Measurements from ENCODE around the gene PAQR7.

Gene PAQR7, protein sequence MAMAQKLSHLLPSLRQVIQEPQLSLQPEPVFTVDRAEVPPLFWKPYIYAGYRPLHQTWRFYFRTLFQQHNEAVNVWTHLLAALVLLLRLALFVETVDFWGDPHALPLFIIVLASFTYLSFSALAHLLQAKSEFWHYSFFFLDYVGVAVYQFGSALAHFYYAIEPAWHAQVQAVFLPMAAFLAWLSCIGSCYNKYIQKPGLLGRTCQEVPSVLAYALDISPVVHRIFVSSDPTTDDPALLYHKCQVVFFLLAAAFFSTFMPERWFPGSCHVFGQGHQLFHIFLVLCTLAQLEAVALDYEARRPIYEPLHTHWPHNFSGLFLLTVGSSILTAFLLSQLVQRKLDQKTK

DNA sequence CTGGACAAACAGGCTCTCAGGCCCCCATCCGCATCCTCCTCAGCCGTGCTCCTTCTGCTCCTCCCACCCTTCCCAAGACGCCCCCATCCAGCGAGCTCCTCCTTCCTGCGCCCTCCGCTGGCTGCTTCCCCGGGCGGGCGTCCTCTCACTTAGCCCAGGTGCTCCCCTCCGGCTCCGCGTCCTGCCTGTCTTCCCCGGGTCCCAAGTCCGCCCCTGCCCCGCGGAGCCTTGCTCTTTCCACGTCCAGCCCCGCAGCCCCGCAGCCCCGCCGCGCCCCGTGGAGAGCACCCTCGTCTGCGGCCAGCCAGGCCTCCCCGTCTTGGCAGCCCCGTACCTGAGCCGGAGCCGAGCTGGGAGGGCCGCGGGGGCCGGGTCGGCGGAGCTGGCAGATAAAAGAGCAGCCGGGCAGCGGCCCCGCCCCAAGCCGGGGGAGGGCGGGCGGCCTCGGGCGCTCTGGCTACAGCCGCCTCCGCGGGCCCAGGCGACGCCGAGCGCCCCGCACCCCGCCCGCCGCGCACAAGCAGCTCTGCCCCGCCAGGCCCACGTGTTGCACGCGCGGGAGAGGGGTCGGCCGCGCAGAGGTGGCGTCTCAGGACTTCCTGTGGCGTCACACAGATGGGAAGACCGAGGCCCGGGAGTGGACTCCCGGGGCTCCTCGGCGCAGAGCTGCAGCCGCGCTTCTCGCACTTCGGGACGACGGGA, at the start of gene PAQR7:
Gene PAQR7, minus strand, starts transcription at position 555 of the 702 bp plus-strand sequence. CDS start 11,869 bp downstream, outside the sequence.
- peak in 1 of 3 donors; percentile 49 for DNase-seq (ENCODE audit: low read depth in 3 of 3, low spot score in 1 of 3)

DNA sequence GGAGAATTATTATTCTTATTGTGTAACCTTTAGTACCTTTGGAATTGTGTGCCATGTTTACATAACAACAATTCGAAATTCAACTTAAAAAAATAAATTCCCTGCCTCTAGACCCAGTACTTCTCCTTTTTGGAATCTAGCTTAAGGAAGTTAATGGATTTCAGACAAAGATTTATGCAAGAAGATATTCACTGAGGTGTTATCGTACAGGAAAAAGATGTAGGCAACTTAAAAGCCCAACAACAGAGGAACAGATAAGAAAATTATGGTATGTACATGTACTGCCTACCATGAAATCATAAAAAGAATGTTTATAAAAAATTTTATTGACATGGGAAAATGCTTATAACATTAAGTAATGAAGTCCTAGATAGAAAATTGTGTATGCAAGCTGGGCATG, 48.9 kb upstream of the PAQR7 start:
- no peak for DNase-seq (ENCODE audit: low read depth in 3 of 3, low spot score in 1 of 3)

DNA sequence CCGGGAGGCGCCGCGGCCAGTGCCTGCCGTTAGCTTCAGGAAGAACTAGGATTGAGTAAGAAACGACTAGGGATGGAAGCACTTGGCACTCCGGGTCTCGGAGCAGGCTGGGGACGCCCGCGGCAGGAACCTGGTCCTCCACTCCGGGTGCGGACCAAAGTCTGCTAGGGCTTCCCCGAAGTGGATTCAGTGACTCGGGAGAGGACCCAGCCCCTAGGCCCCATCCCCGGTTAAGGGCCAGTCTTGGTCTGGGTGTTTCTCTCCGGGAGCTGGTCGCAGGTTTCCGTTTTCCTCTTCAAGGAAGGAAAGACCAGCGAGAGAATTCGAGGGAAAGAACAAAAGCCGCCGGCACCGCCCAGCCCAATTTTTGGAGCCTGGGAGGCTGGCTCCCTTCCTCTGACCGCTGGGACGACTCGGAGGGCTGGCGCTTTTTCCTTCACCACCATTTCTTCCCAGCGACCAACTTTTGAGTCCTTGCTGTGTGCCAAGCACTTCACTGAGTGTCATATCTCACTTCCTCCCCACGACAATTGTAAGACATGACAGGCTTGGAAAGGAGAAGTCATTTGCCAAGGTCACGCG, 47.6 kb upstream of the PAQR7 start:
- DNase-seq (ENCODE audit: low read depth in 3 of 3, low spot score in 1 of 3), result no peak

DNA sequence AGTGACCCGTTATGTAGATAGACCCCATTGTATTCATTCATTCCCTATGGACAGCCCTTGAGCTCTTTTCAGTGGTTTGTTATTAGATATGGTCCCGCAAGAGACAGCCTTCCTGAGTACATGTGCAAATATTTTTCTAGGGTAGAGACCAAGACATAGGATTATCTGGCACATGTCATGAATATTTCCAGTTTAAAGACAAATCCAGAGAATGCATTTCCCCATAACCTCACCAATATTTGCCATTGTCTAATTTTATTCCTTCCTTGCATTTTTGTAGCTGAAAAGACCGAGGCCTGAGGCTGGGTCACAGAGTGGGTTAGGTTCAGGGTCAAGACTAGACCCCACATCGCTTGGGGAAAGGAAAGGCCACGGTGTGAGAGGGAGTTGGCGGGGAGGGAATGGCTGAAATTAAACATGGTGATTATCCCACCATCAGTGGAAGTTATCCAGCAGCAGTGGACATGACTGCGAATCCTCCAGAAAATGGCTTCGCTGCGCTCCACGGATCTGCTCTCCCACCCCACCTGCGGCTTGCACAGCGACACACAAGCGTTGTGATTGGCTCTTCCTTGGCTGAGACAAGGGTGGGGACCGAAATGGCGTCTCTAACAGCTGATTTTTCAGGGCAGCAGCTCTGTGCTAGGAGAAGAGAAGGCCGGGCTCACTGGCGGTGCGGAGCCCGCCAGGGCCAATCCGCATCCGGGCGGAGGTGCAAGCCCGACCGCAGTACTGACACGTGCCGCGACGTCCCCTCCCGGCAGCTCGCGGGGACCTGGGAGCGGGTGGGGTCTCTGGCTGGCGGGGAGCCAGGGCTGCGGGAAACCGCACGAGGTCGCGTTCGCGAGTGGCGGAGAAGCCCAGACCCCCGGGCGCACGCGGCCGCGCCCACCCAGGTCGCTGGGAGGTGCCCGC, 46.8 kb upstream of the PAQR7 start:
- peak in 1 of 3 donors; percentile 27 for DNase-seq (ENCODE audit: low read depth in 3 of 3, low spot score in 1 of 3)

DNA sequence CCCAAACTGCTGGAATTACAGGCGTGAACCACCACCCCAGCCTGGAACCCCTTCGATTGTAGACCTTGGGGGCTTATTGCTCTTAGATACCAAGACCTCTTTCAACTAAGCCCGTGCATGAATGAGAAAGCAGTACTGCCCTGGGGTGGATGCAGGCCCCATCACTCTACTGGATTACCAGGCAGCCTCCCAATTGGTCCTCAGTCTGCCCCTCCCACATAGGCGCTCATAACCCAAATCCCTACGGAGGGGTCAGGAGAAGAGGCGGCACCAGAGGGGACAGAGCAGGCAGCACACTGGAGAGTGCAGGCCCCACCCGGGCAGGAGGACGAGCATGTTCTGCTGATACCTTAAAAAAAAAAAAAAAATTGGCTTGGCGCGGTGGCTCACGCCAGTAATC, 43.1 kb upstream of the PAQR7 start:
- DNase-seq (ENCODE audit: low read depth in 3 of 3, low spot score in 1 of 3), result no peak

DNA sequence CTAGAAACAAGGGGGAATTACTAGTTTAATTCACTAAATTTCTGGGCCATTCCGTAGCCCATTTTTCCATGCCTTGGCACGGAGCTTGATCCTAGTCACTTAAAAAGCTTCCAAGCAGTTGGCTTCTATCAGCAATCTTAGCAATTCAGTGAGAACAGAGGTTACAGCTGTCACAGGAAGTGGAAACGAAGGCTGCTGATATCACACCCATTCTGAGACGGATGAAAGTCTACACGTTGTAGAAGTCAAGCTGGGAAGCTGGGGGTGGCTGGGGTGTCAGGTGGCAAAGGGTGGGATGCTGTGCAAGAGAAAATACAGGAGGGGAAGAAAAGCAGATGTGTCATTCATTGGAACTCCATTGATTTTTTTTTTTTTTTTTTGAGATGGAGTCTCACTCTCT, 42.5 kb upstream of the PAQR7 start:
- DNase-seq (ENCODE audit: low read depth in 3 of 3, low spot score in 1 of 3), result no peak

DNA sequence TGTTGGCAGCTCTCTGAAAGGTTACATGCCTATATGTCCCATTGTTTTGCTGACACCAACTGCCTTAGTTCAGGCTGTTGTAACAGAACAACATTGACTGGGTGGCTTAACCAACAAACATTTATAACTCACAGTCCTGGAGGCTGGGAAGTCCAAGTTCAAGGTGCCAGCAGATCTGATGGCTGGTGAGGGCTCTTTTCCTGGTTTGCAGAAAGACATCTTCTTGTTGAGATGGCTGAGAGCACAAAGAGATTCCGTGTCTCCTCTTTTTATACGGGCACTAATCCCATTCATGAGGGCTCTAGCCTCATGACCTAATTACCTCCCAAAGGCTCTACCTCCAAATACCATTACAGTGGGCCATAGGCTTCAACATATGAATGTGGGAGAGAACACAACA, 41.0 kb upstream of the PAQR7 start:
- no peak for DNase-seq (ENCODE audit: low read depth in 3 of 3, low spot score in 1 of 3)

DNA sequence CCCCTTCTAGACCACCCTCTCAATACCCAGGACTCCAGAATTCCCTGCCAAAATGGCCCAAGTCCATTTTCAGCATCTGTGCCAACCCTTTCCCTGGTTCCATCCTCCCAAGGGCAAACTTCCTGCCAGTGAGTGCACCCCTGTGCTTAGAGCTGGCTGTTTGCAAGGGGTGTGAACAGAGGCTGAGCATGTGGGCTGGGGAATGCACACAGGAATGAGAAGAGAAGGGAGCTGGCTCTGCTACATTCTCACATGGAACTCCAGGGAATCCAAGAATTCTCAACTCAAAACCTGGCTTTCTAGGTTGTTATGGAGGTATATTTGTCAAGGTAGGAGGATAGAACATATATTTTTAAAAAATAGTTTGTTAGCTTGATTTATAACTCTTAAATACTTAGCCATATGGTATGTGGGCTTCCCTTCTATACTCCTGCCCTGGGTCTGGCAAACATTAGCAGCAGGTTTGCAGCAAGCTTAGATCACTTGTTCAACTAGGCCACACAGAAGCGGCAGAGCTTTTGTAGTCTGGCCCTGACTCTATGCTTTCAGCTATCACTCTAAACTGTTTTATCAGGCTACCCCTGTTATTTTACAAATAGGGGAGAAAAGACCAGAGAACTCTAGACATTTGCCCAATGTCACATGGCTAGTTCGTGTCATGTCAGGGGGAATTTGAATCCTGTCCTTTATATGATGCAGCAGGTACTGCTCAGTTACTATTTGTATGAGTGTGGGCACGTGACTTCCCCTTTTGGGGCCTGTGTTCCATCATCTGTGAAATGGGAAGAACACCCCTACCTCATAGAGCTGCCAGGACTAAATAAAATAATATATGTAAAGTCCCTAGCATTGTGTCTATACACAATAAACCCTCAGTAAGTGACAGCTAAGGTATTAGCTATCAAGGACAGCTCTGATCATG, 38.8 kb upstream of the PAQR7 start:
- no peak for DNase-seq (ENCODE audit: low read depth in 3 of 3, low spot score in 1 of 3)

DNA sequence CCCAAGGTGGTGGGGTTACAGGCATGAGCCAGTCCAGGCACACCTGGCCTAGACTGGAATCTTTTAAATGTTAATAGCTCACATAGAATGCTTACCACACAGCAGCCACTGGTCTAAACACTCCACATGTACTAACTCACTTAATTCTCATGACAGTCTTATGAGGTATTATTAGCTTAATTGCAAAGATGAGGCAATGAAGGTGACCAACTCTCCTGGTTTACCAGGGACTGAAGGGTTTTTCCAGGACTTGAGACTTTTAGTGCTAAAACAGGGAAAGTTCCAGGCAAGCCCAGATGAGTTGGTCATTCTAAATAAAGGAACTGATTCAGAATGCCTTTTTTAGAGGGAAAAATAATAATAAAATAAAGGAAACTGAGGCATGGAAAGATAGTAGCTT, 37.7 kb upstream of the PAQR7 start:
- no peak for DNase-seq (ENCODE audit: low read depth in 3 of 3, low spot score in 1 of 3)

DNA sequence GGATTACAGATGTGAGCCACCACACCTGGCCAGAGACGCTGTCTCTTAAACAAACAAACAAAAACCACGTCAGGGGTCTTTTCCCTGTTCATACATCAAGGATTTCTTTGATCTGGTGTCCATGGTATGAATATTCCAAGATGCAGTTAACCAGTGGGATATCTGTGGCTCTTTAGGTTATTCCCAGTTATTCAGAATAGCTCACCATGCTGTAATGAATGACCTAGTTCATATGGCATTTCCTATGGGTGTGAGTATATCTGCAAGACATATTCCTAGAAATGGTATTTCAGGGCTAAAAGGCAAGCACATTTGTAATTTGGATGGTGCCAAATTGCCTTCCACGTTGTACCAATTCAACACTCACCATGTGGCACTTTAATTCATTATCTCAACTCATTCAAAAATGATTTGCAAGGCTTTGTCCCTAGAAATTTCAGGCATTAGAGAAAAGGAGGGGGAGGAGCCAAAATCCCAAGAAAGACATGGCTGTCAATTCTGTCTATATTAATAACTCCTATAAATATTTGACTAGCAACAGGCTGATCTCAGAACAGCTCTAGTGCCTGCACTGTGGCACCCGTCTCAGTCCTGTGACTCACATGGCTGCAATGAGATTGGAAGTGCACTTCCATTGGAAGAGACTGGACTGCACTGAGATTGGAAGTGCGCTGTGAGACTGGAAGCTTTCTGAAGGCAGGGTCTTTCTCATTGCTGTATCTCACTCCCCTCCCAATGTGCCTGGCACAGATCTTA, 36.7 kb upstream of the PAQR7 start:
- DNase-seq (ENCODE audit: low read depth in 3 of 3, low spot score in 1 of 3), result no peak

DNA sequence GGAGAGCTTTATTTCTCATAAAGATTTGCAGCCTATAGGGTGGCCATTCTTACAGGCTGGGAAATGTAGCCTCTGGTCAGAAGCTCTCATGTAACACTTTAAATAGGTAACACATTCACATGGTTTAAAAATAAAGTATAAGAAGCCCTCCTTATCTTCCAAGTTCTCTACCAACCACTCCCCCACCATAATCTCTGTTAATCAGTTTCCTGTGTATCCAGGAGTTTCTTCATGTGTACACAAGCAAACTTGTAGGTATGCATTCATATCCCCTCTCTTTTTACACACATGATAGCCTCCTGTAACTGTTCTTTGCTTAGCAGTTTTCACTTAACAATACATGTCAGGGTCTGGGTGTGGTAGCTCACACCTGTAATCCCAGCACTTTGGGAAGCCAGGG, 35.7 kb upstream of the PAQR7 start:
- no peak for DNase-seq (ENCODE audit: low read depth in 3 of 3, low spot score in 1 of 3)

DNA sequence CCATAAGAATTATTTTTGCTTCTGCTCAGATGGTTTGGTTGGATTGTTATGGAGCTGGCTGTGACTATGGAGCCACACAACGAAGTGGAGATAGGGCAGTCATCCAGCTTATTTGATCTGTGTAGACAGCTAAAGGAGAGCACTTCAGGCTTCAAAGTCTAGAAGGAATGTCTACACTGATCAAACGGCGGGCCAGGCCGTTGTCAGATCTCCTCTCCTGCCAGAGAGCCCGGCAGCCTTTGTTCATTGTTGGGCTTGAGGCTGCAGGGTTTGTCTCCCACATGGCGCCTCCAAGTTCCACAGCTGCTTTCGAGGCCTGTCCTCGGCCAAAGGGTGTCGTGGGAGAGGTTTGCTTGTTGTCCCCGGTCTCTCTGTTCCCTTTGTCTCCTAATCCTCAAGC, 33.5 kb upstream of the PAQR7 start:
- no peak for DNase-seq (ENCODE audit: low read depth in 3 of 3, low spot score in 1 of 3)

DNA sequence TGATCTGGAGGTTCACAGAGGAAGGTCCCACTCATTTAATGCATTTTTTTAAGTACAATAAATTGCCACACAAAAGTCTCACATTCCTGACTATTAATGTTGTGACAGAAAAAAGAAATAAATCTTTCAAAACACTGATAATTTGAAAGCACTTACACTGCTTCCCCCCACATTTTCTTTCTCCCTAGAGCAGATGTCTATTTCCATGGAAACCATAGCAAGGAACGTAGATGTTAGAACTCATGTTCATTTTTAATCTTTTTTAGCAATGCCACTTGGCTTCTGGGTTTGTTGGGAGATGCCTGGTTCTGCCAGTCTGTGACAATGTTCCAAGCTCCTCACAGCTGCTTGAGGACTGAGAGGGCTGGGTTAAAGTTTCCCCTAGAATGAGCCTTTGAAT, 32.7 kb upstream of the PAQR7 start:
- DNase-seq (ENCODE audit: low read depth in 3 of 3, low spot score in 1 of 3), result no peak

DNA sequence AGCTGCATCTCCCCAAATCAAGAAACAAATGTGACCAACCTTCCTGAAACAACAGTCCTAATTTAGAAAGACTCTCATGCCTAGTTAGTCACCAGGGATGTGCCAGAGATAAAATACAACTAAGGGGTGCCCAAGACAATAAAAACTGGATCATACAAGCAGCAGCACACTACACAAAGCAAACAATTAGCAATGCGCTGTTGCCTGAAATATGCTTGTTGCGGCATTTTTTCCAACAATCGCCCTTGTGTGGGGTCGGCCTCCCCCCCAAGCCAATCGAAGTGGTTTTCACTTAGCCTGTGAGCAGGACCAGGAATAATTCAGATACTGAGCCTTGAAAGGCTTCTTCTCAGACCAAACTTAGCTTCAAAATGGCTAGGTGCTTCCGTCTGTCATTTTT, 32.1 kb upstream of the PAQR7 start:
- no peak for DNase-seq (ENCODE audit: low read depth in 3 of 3, low spot score in 1 of 3)

DNA sequence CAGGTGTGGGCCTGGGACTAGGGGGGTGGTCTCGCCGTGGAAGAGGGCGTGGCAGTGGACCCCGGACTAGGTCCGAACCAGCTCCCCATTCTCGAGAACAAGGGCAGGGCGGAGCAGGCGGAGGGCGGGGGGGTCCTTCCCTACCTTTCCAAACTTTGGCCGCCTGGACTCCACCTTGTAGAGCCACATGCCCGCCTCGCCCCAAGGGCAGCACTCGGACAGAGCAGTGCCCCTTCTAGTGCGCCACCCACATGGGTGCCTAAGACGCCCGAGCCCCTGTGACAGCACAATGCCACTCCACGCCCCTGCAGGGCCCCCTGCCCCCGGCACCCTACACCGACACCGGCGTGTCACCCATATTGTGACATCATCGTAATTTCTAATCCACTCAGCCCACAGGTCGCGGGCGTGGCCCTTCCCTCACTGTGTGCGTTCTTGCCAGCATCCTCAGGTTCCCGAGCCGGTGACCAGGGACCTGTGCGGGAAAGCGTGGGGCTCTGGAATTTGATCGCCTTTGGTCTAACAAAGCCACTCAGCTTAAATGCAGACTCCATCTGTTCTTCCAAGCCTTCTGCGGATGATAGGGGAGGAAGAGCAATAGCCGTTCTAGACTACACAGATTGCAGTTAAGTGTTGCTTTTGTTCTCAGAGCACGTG, 31.3 kb upstream of the PAQR7 start:
- DNase-seq (ENCODE audit: low read depth in 3 of 3, low spot score in 1 of 3), result no peak

DNA sequence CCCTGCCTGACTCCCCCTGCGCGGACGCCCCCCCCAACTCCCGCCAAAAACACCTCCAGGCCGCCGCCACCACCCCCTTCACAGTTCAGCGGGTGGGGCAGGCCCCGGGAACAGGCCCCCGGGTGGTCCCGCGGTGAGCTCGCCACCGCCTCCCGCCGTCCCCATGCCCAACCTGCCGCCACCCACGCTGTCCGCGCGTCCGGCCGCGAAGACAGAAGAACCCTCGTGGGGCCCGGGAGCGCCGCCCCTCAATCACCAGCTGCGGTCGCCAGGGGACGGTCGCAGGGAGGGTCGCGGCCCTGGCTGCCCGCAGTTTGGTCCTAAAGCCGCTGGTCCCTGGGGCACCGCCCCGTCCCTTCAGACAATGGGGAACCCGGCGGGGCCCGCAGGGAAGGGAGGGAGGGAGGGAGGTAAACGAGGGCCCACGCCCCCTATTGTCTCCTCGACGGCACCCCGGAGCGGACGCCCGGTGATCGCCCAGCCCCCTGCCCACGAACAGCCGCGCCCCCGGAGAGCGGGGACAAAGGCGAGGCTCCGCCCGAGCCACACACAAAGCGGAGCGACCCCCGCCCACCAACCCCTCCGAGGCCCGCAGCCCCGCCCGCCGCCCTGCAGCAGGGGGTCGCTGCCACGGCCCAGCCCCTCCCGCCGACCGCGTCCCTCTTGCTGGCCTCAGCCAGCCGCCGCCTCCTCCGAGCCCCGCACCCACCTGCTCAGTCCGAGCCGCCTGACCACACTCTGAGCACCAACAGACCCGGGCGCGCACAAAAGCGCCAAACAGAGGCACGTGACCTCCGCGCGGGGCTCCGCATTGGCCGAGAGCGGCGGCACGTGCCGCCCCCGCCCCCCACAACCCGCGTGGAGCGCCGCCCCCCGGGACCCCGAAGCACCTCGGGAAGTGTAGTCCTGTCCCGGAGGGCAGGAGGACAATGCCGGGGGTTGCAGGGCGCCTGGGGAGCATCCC, 30.5 kb upstream of the PAQR7 start, which contains the start of gene STMN1:
Gene STMN1, minus strand, starts transcription at position 740 of the 964 bp plus-strand sequence. CDS start 1,743 bp downstream, outside the sequence.
- peak; percentile 69 to 86 (median 75) for DNase-seq (ENCODE audit: low read depth in 3 of 3, low spot score in 1 of 3)

DNA sequence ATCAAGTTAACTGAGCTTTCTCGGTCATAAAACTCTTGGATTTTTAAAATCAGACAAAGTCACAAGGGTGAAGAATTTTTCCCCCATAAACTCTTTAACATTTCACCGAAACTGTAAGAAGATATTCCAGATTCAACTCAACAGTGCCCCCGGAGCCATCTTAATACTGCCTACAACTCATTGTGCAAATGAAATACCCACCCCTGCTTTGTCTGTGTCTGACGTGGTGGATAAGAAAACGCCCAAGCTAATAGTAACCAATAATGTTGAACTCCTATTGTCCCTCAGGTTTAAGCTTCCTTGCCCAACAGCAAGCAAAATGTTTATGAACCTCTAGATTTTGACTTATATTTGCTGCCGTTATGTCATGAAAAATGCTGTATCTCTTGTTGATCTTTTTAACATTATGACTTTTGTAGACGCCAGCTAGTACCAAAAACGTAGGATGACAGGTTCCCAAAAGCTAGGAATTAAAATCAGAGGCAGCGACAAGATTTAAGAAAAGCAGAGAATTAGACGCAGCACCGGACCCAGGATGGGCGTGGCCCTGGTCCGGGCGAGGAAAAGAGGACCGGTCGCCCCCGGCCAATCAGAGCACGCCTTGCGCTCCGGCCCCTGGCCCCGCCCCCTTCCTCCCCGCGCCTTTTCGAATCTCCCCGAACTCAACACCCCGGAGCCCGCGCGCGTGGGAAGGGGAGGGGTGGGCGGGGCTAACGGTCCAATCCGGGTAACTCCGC, 29.6 kb upstream of the PAQR7 start:
- peak; percentile 69 to 89 (median 79) for DNase-seq (ENCODE audit: low read depth in 3 of 3, low spot score in 1 of 3)
